Gastrocnemius medialis (tissue), 4 donors: ENCODE results near the gene REG4. TPM values are rescaled to one million over a fixed set of nuclear protein-coding genes. Genes with fewer than 3 reads are reported as not detected.

Source experiments
- ATAC-seq, 2 donors: fragments of 150-250 bp; one replicate each; pipeline ENCODE4 v1.9.1; 2016
- DNase-seq, 2 donors: peaks; one replicate each; pipeline ENCODE4 v3.0.0-alpha.2; 2019
- H3K27ac ChIP-seq, 4 donors: fragments of 200-600 bp; sonication (generic); 1 replicate in 1 of 4; 2 replicates in 3 of 4; pipeline ENCODE4 v1.5.1; 2016 to 2018; ENCODE audit warnings: mild to moderate bottlenecking in 2 of 4, moderate library complexity in 1 of 4
- H3K27me3 ChIP-seq, 3 donors: fragments of 200-600 bp; sonication (generic) in 2 of 3; 1 replicate in 1 of 3; 2 replicates in 2 of 3; pipeline versions ENCODE4 v1.5.1 to v1.6.0; 2016 to 2019; ENCODE audit warnings: mild to moderate bottlenecking in 1 of 3, moderate library complexity in 1 of 3
- H3K36me3 ChIP-seq, 2 donors: fragments of 200-600 bp; sonication (generic) in 1 of 2; one replicate each; pipeline ENCODE4 v1.5.1; 2017 to 2018
- H3K4me1 ChIP-seq, 2 donors: fragments of 200-600 bp; sonication (generic) in 1 of 2; one replicate each; pipeline ENCODE4 v1.5.1; 2016 to 2017; ENCODE audit warnings: mild to moderate bottlenecking in 2 of 2
- H3K4me3 ChIP-seq, 4 donors: fragments of 200-600 bp; sonication (generic) in 3 of 4; 1 replicate in 1 of 4; 2 replicates in 3 of 4; pipeline ENCODE4 v1.5.1; 2016 to 2019; ENCODE audit warnings: mild to moderate bottlenecking in 2 of 4
- H3K9me3 ChIP-seq, 3 donors: fragments of 200-600 bp; sonication (generic) in 2 of 3; 1 replicate in 1 of 3; 2 replicates in 2 of 3; pipeline ENCODE4 v1.5.1; 2016 to 2019
- POLR2A ChIP-seq, 2 donors: fragments of 450-650 bp; IDR thresholded peaks; one replicate each; pipeline ENCODE4 v1.6.1; 2017; ENCODE audit warnings: antibody characterized with exemption in 2 of 2, mild to moderate bottlenecking in 2 of 2, moderate library complexity in 2 of 2
- in situ Hi-C, 4 donors: fragments of 200-750 bp; cut with MboI; loops; one replicate each; pipeline versions ENCODE4 v1.15.0 to v1.8.0; 2017; ENCODE audit warnings: low sequenced_read_pairs in 4 of 4
- intact Hi-C: fragments of 100-400 bp; cut with DNase I; formaldehyde crosslinking; loops from one replicate; pipeline ENCODE4 v1.15.1; 2023; ENCODE audit warnings: low total_unique reads
- total RNA-seq, 4 donors: library from RNA; depleted of rRNA; stranded (reverse); fragments of >200 nt; gene quantifications; one replicate each; pipeline versions ENCODE4 v1.1.0 to v1.2.3, GENCODE V29; 2016
- TF ChIP-seq, protein P1 (sequence below), 5 experiments: fragments of 450-650 bp in 3 of 5; fragments of 200-600 bp in 2 of 5; sonication (generic) in 2 of 5; IDR thresholded peaks in 4 of 5; conservative IDR thresholded peaks in 1 of 5; 1 replicate in 4 of 5; 2 replicates in 1 of 5; pipeline ENCODE4 v1.5.1; 2016 to 2019; ENCODE audit warnings: antibody characterized with exemption in 5 of 5, mild to moderate bottlenecking in 3 of 5, moderate library complexity in 3 of 5

The REG4 gene
- total RNA-seq, 4 donors from 2014 or later = not detected

DNA sequence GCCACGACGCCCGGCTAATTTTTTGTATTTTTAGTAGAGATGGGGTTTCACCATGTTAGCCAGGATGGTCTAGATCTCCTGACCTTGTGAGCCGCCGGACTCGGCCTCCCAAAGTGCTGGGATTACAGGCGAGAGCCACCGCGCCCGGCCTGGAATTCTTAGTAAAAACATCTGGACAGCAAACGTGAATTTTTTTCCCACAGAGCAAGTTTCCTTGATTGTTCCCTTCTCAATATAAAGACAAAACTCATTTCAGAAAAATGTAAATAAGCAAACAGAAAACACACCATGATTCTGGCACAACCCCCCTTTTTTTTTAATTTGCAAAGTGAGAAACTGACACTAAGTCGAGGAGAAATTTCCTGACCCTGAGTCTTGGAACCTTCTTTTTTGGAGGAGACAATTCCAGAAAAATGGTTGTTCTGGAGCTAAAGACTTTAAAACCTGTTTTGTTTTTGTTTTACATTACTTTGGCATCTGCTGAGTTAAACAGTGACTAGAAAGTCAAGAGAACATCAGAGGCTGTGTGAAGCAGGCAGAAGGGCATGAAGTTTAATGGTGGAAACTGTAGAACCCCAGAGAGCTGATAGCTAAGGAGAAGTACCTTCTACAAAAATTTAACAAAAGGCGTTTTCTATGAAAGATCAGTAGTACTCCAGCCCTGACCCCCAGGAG, 32.2 kb downstream of the REG4 start:
- peaks cover 0 to 4% of the 10 kb centered on the region in 2 donors for H3K4me1 ChIP-seq
- H3K27ac ChIP-seq = no peak overlapping the region
- no peak for ATAC-seq
- DNase-seq = no peak
- H3K9me3 ChIP-seq = no peaks in the 10 kb centered on the region
- H3K4me3 ChIP-seq = no peak overlapping the region
- H3K36me3 ChIP-seq = no peaks in the 10 kb centered on the region
- H3K27me3 ChIP-seq = no peaks in the 10 kb centered on the region
- in situ Hi-C loops (no loop called here), intact Hi-C loops (no loop called here)
- no peak for TF ChIP-seq POLR2A (IDR thresholded peaks at IDR 0.05)
- TF ChIP-seq, protein P1, sequence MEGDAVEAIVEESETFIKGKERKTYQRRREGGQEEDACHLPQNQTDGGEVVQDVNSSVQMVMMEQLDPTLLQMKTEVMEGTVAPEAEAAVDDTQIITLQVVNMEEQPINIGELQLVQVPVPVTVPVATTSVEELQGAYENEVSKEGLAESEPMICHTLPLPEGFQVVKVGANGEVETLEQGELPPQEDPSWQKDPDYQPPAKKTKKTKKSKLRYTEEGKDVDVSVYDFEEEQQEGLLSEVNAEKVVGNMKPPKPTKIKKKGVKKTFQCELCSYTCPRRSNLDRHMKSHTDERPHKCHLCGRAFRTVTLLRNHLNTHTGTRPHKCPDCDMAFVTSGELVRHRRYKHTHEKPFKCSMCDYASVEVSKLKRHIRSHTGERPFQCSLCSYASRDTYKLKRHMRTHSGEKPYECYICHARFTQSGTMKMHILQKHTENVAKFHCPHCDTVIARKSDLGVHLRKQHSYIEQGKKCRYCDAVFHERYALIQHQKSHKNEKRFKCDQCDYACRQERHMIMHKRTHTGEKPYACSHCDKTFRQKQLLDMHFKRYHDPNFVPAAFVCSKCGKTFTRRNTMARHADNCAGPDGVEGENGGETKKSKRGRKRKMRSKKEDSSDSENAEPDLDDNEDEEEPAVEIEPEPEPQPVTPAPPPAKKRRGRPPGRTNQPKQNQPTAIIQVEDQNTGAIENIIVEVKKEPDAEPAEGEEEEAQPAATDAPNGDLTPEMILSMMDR (IDR thresholded peaks at IDR 0.05 in 4 of 5, conservative IDR thresholded peaks at IDR 0.05 in 1 of 5) = no peak

DNA sequence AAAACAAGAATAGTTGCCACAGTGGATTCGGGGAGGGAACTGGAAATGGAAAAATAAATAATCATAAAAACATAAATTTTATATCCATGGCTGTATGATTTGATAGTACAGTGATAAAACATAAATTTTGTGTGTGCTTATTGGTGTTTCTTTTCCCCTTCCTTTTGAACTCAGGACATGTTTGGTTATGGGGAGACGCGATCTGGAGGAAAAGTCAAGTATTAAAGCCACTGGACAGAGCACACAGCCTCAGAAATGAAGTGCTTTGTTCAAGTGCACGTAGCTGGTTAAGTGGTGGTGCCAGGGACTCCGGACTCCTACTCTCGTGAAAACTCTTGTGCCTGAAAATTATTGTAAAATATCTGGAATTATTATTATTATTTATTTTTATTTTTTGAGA, 32.9 kb downstream of the REG4 start:
- in situ Hi-C loops = no loop called here
- no peak for DNase-seq
- intact Hi-C loops = no loop called here
- Histone ChIP-seq H3K4me3 (no peak overlapping the region), H3K27me3 (no peaks in the 10 kb centered on the region), H3K9me3 (no peaks in the 10 kb centered on the region), H3K4me1 (peaks cover 4 to 9% of the 10 kb centered on the region in 2 donors), H3K36me3 (no peaks in the 10 kb centered on the region), H3K27ac (no peak overlapping the region)
- no peak for ATAC-seq
- TF ChIP-seq, protein P1 (IDR thresholded peaks at IDR 0.05 in 4 of 5, conservative IDR thresholded peaks at IDR 0.05 in 1 of 5) = no peak
- TF ChIP-seq POLR2A (IDR thresholded peaks at IDR 0.05) = no peak

DNA sequence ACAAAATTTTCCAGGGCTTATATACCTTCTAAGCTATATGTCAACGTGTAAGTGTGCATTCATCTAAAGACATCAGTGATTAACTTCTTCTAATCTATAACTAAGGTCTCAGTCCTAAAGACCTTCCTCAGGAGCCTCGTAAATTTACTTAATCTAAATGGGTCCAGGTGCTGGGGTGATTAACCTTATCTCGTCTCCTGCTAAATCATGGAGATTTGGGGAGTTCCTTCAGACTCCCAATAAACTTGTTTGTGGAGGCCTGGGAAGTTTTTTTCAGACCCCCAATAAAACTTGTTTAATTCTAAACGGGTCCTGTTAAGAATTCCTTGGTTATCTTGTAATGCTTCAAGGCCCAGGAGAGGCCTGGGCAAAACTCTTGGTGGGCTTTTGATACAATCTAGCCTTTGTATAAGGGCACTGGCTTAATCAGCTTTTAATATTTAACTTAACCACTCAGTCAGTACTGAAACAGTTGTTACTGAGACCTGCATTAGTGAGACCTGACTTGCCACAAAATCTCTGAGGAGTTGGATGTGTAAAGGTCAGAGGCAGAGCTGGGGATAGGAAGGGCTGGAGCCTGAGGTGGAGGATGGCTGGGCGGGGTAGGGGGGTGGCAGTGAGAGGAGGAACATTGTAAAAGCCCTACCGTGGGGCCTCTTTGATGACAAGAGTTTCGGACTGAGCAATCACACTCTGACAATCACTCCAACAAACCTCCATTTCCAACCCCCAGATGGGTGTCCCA, 36.3 kb downstream of the REG4 start:
- ATAC-seq (no peak), DNase-seq (no peak)
- Histone ChIP-seq H3K36me3 (no peaks in the 10 kb centered on the region), H3K27me3 (no peaks in the 10 kb centered on the region), H3K4me1 (peaks cover 5 to 9% of the 10 kb centered on the region in 2 donors), H3K9me3 (no peaks in the 10 kb centered on the region), H3K27ac (no peak overlapping the region), H3K4me3 (no peak overlapping the region)
- intact Hi-C loops (no loop called here), in situ Hi-C loops (no loop called here)
- TF ChIP-seq POLR2A (IDR thresholded peaks at IDR 0.05) = no peak
- TF ChIP-seq, protein P1 (IDR thresholded peaks at IDR 0.05 in 4 of 5, conservative IDR thresholded peaks at IDR 0.05 in 1 of 5) = no peak

DNA sequence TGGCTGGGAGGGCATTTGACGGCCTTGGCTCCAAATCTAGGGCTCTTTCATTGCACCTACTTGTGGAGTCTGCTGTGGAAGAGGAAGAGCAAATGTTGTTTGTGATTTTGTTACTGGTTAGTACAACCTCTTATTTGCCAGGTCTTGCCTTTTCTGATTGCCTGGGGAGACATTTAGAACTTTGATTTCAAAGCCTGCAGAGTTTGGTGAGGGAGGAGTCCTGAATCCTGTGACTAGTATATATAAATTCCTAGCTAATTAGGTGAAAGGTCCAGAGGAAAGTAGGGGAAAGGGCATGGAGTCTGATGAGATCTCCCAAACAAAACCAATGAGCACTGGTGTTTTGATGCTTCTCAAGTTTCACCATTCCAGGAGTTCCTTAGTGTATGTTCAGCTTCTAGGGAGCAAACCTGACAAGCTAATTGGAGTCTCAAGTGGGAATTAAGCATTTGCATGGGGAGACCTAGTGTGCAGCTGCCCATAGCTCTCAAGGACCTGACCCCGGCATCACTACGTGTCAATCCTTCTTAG, 37.5 kb downstream of the REG4 start:
- H3K27ac ChIP-seq = no peak overlapping the region
- no peak for ATAC-seq

More for the DNA sequence above, 37.5 kb downstream of the REG4 start:
- intact Hi-C loops (no loop called here), in situ Hi-C loops (no loop called here)
- no peak for DNase-seq
- no peaks in the 10 kb centered on the region for H3K36me3 ChIP-seq
- TF ChIP-seq POLR2A (IDR thresholded peaks at IDR 0.05) = no peak
- TF ChIP-seq, protein P1 (IDR thresholded peaks at IDR 0.05 in 4 of 5, conservative IDR thresholded peaks at IDR 0.05 in 1 of 5) = no peak
- H3K4me1 ChIP-seq = peaks cover 5 to 9% of the 10 kb centered on the region in 2 donors
- H3K27me3 ChIP-seq = no peaks in the 10 kb centered on the region
- H3K9me3 ChIP-seq = no peaks in the 10 kb centered on the region
- H3K4me3 ChIP-seq = no peak overlapping the region
